HepG2 (cell line): Measurements from ENCODE around the gene PLXND1. TPM values are rescaled to one million over a fixed set of nuclear protein-coding genes. Genes with fewer than 3 reads are reported as not detected.

Experiments used
- DR1 ChIP-seq: sonication (generic); formaldehyde crosslinking; IDR thresholded peaks from 2 replicates; pipeline ENCODE4 v1.8.0; 2021; ENCODE audit warnings: mild to moderate bottlenecking, missing genetic modification reagents, inconsistent platforms
- GATAD2A ChIP-seq: IDR thresholded peaks from 2 replicates; pipeline ENCODE4 v1.6.1; 2016
- TAF1 ChIP-seq: sonication (generic); formaldehyde crosslinking; IDR thresholded peaks from 2 replicates; pipeline ENCODE4 v1.4.0; 2020; ENCODE audit warnings: missing genetic modification reagents
- TEAD3 ChIP-seq: optimal IDR thresholded peaks from 2 replicates; pipeline ENCODE3; 2016; ENCODE audit warnings: borderline replicate concordance
- ZNF224 ChIP-seq: sonication (generic); formaldehyde crosslinking; IDR thresholded peaks from 2 replicates; pipeline ENCODE4 v1.5.0; 2020; ENCODE audit warnings: mild to moderate bottlenecking, missing genetic modification reagents
- ZNF382 ChIP-seq: sonication (generic); formaldehyde crosslinking; IDR thresholded peaks from 2 replicates; pipeline ENCODE4 v1.5.0; 2020; ENCODE audit warnings: missing genetic modification reagents, mild to moderate bottlenecking, borderline replicate concordance
- ZNF781 ChIP-seq: sonication (generic); formaldehyde crosslinking; IDR thresholded peaks from 2 replicates; pipeline ENCODE4 v1.5.1; 2020; ENCODE audit warnings: borderline replicate concordance, mild to moderate bottlenecking, missing genetic modification reagents; ENCODE audit errors: not compliant biosample characterization
- polyA plus RNA-seq, 8 experiments: library from polyadenylated mRNA; depleted of rRNA in 3 of 8; stranded (reverse) in 7 of 8; unstranded in 1 of 8; fragments of >200 nt; fragmentation: Illumina TruSeq in 4 of 8; extraction: Trizol in 4 of 8; gene quantifications; 2 replicates each; pipeline versions ENCODE4 v1.2.1 to v1.2.3, GENCODE V29; 2011 to 2016; ENCODE audit warnings: low read depth in 4 of 8, missing spikeins in 1 of 8, mixed read lengths in 1 of 8; ENCODE audit not compliant: insufficient read depth in 1 of 8
- total RNA-seq, 5 experiments: library from RNA; depleted of rRNA; stranded (reverse); fragments of >200 nt; fragmentation: Illumina TruSeq; extraction: Trizol; gene quantifications; 2 replicates each; pipeline ENCODE4 v1.2.3, GENCODE V29; 2016; ENCODE audit warnings: low read depth in 1 of 5
- TF ChIP-seq, protein P1 (sequence below): sonication (generic); formaldehyde crosslinking; conservative IDR thresholded peaks from 2 replicates; pipeline ENCODE4 v1.8.0; 2022; ENCODE audit warnings: mild to moderate bottlenecking, moderate library complexity, missing genetic modification reagents
- TF ChIP-seq, protein P2 (sequence below): sonication (generic); formaldehyde crosslinking; IDR thresholded peaks from 2 replicates; pipeline ENCODE4 v1.5.1; 2020; ENCODE audit warnings: mild to moderate bottlenecking, missing genetic modification reagents
- TF ChIP-seq, protein P3 (sequence below): sonication (generic); formaldehyde crosslinking; IDR thresholded peaks from 2 replicates; pipeline ENCODE4 v1.4.0; 2020; ENCODE audit warnings: mild to moderate bottlenecking, missing genetic modification reagents
- TF ChIP-seq, protein P4 (sequence below): IDR thresholded peaks from 2 replicates; pipeline ENCODE4 v1.6.1; 2016; ENCODE audit warnings: mild to moderate bottlenecking, missing biosample characterization, missing genetic modification reagents
- TF ChIP-seq, protein P5 (sequence below): sonication (generic); formaldehyde crosslinking; IDR thresholded peaks from 2 replicates; pipeline ENCODE4 v1.5.0; 2020; ENCODE audit warnings: missing genetic modification reagents
- TF ChIP-seq, protein P6 (sequence below): sonication (generic); formaldehyde crosslinking; IDR thresholded peaks from 2 replicates; pipeline ENCODE4; 2020; ENCODE audit warnings: missing genetic modification reagents, mild to moderate bottlenecking, borderline replicate concordance
- TF ChIP-seq, protein P7 (sequence below): sonication (generic); formaldehyde crosslinking; IDR thresholded peaks from 2 replicates; pipeline ENCODE4 v1.9.0; 2021; ENCODE audit warnings: missing genetic modification reagents, borderline replicate concordance

The PLXND1 gene
- total and polyA plus RNA-seq, 2 of the 13 experiments (the other 11 are each of a cell fraction or from before 2014, with no cell fraction given): 15.9 to 42.0 TPM

DNA sequence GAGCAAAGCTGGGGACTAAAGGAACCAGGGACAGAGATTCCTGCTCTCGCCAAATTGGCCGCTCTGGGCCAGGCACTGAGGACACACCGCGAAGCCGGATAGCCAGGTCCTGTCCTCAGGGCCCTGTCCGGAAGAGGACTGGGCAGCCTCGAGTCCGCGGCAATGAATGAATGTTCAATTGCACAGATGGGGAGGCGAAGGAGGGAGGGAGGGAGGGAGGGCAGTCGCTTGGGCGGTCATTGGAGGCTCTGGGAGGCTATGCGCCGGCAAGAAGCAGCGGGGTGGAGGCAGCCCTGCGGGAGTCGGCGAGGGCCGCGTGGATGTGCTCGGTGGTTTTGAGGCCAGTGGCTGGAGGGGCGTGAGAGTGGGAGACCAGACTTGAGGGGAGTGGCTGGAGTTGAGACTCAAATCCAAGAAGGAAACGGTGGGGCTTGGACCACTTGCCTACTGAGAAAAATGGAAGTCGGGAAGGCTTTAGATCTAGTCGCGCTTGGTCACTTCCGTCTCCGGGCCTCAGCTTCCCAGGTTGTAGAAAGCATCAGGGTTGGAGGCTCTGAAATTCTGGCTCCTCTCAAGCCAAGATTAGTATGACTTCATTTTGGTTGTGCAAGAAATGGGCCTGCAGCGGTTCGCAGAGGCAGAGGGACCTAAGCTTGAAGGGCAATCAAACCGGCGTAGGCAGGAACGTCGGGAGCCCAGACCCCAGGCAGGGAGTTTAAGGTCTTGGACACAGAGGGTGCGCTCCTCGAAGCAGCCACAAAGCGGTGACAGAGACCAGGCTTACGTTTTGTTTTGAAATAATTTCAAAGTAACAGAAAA, 21.1 kb upstream of the PLXND1 start (continued):
- TF ChIP-seq, protein P1, sequence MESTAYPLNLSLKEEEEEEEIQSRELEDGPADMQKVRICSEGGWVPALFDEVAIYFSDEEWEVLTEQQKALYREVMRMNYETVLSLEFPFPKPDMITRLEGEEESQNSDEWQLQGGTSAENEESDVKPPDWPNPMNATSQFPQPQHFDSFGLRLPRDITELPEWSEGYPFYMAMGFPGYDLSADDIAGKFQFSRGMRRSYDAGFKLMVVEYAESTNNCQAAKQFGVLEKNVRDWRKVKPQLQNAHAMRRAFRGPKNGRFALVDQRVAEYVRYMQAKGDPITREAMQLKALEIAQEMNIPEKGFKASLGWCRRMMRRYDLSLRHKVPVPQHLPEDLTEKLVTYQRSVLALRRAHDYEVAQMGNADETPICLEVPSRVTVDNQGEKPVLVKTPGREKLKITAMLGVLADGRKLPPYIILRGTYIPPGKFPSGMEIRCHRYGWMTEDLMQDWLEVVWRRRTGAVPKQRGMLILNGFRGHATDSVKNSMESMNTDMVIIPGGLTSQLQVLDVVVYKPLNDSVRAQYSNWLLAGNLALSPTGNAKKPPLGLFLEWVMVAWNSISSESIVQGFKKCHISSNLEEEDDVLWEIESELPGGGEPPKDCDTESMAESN: no peak; the same call in 1 of the 2 replicates
- TF ChIP-seq, protein P2, sequence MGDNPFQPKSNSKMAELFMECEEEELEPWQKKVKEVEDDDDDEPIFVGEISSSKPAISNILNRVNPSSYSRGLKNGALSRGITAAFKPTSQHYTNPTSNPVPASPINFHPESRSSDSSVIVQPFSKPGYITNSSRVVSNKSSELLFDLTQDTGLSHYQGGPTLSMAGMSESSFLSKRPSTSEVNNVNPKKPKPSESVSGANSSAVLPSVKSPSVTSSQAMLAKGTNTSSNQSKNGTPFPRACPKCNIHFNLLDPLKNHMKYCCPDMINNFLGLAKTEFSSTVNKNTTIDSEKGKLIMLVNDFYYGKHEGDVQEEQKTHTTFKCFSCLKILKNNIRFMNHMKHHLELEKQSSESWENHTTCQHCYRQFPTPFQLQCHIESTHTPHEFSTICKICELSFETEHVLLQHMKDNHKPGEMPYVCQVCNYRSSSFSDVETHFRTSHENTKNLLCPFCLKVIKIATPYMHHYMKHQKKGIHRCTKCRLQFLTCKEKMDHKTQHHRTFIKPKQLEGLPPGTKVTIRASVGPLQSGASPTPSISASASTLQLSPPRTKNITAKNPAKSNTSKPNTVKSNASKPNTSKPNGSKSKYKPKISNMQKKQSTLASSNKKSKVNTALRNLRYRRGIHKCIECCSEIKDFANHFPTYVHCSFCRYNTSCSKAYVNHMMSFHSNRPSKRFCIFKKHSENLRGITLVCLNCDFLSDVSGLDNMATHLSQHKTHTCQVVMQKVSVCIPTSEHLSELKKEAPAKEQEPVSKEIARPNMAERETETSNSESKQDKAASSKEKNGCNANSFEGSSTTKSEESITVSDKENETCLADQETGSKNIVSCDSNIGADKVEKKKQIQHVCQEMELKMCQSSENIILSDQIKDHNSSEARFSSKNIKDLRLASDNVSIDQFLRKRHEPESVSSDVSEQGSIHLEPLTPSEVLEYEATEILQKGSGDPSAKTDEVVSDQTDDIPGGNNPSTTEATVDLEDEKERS: no peak
- TF ChIP-seq, protein P3, sequence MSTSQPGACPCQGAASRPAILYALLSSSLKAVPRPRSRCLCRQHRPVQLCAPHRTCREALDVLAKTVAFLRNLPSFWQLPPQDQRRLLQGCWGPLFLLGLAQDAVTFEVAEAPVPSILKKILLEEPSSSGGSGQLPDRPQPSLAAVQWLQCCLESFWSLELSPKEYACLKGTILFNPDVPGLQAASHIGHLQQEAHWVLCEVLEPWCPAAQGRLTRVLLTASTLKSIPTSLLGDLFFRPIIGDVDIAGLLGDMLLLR: no peak
- TF ChIP-seq DR1: no peak
- TF ChIP-seq, protein P4, sequence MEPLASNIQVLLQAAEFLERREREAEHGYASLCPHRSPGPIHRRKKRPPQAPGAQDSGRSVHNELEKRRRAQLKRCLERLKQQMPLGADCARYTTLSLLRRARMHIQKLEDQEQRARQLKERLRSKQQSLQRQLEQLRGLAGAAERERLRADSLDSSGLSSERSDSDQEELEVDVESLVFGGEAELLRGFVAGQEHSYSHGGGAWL (CRISPR knock-in tag): no peak
- TF ChIP-seq TAF1: peak; percentile 64
- peak; percentile 21 for TF ChIP-seq ZNF781 (CRISPR knock-in tag)
- TF ChIP-seq, protein P5, sequence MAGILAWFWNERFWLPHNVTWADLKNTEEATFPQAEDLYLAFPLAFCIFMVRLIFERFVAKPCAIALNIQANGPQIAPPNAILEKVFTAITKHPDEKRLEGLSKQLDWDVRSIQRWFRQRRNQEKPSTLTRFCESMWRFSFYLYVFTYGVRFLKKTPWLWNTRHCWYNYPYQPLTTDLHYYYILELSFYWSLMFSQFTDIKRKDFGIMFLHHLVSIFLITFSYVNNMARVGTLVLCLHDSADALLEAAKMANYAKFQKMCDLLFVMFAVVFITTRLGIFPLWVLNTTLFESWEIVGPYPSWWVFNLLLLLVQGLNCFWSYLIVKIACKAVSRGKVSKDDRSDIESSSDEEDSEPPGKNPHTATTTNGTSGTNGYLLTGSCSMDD (CRISPR knock-in tag): no peak
- peak; percentile 1 for TF ChIP-seq TEAD3 (CRISPR knock-in tag)
- no peak for TF ChIP-seq ZNF382 (CRISPR knock-in tag)
- TF ChIP-seq, protein P6, sequence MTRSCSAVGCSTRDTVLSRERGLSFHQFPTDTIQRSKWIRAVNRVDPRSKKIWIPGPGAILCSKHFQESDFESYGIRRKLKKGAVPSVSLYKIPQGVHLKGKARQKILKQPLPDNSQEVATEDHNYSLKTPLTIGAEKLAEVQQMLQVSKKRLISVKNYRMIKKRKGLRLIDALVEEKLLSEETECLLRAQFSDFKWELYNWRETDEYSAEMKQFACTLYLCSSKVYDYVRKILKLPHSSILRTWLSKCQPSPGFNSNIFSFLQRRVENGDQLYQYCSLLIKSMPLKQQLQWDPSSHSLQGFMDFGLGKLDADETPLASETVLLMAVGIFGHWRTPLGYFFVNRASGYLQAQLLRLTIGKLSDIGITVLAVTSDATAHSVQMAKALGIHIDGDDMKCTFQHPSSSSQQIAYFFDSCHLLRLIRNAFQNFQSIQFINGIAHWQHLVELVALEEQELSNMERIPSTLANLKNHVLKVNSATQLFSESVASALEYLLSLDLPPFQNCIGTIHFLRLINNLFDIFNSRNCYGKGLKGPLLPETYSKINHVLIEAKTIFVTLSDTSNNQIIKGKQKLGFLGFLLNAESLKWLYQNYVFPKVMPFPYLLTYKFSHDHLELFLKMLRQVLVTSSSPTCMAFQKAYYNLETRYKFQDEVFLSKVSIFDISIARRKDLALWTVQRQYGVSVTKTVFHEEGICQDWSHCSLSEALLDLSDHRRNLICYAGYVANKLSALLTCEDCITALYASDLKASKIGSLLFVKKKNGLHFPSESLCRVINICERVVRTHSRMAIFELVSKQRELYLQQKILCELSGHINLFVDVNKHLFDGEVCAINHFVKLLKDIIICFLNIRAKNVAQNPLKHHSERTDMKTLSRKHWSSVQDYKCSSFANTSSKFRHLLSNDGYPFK (CRISPR knock-in tag): peak; percentile 2; the same call in 1 of the 2 replicates
- TF ChIP-seq ZNF224 (CRISPR knock-in tag): peak; percentile 38; the same call in 1 of the 2 replicates
- TF ChIP-seq, protein P7, sequence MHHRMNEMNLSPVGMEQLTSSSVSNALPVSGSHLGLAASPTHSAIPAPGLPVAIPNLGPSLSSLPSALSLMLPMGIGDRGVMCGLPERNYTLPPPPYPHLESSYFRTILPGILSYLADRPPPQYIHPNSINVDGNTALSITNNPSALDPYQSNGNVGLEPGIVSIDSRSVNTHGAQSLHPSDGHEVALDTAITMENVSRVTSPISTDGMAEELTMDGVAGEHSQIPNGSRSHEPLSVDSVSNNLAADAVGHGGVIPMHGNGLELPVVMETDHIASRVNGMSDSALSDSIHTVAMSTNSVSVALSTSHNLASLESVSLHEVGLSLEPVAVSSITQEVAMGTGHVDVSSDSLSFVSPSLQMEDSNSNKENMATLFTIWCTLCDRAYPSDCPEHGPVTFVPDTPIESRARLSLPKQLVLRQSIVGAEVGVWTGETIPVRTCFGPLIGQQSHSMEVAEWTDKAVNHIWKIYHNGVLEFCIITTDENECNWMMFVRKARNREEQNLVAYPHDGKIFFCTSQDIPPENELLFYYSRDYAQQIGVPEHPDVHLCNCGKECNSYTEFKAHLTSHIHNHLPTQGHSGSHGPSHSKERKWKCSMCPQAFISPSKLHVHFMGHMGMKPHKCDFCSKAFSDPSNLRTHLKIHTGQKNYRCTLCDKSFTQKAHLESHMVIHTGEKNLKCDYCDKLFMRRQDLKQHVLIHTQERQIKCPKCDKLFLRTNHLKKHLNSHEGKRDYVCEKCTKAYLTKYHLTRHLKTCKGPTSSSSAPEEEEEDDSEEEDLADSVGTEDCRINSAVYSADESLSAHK (CRISPR knock-in tag): no peak
- TF ChIP-seq GATAD2A (CRISPR knock-in tag): no peak
